HepG2 (cell line): ENCODE results near the gene DCTN2. TPM values are rescaled to one million over a fixed set of nuclear protein-coding genes. Genes with fewer than 3 reads are reported as not detected.

Experiments used
- ATAC-seq: fragments of 200-7000 bp; cut with Tn5 transposase; 3 replicates; pipeline ENCODE4 v1.9.1; 2020; ENCODE audit warnings: mild to moderate bottlenecking, moderate library complexity
- BruUV-seq: library from RNA; stranded (reverse); fragments of 400-500 nt; replicated peaks from 2 replicates; lab custom pipeline; 2021; lab: Mats Ljungman, UMichigan
- CTCF ChIA-PET: fragments of 300-600 bp; formaldehyde crosslinking; extraction: SDS; loops from one replicate; lab custom pipeline; 2021; ENCODE audit warnings: low total read pairs, inconsistent platforms, low intra/inter-chr PET ratio; lab: Yijun Ruan, JAX
- POLR2A ChIA-PET: fragments of 350-600 bp; sonication (Branson Sonifier 250); formaldehyde crosslinking; loops from one replicate; lab custom pipeline; 2020; ENCODE audit warnings: antibody characterized with exemption, inconsistent platforms; lab: Yijun Ruan, JAX
- DNase-seq: peaks from one replicate; pipeline ENCODE4 v3.0.0-alpha.2; 2015; ENCODE audit warnings: low spot score
- FAIRE-seq: peaks from 3 replicates; lab custom pipeline; 2011; peaks lifted over from hg19 to GRCh38; lab: Jason Lieb, UNC
- H2AFZ ChIP-seq: one replicate; pipeline ENCODE4 v1.6.1; 2011; ENCODE audit warnings: low read length, inconsistent platforms
- H3K27ac ChIP-seq: fragments of 300-600 bp; 3 replicates; pipeline ENCODE4 v1.8.0; 2011; ENCODE audit warnings: mixed run types, mild to moderate bottlenecking, mixed read lengths, low read length, inconsistent platforms; ENCODE audit not compliant: insufficient read depth; ENCODE audit errors: extremely low read length
- H3K27me3 ChIP-seq, 2 experiments: fragments of 200-600 bp in 1 of 2; 2 replicates in 1 of 2; 3 replicates in 1 of 2; pipeline versions ENCODE4 v1.6.0 to v1.8.0; 2011; ENCODE audit warnings: low read length in 2 of 2, mild to moderate bottlenecking in 2 of 2, moderate library complexity in 2 of 2, inconsistent platforms in 1 of 2; ENCODE audit not compliant: insufficient read depth in 2 of 2, control insufficient read depth in 1 of 2
- H3K36me3 ChIP-seq, 2 experiments: fragments of 200-600 bp in 1 of 2; replicated peaks in 1 of 2; 2 replicates in 1 of 2; 3 replicates in 1 of 2; pipeline versions ENCODE4 v1.5.1 to v1.8.0; 2011; ENCODE audit warnings: low read length in 2 of 2, inconsistent platforms in 1 of 2; ENCODE audit not compliant: insufficient read depth in 2 of 2, control insufficient read depth in 1 of 2
- H3K4me1 ChIP-seq: 2 replicates; pipeline ENCODE4 v1.5.1; 2012; ENCODE audit warnings: low read length, inconsistent platforms; ENCODE audit not compliant: insufficient read depth
- H3K4me2 ChIP-seq: 2 replicates; pipeline ENCODE4 v1.6.0; 2011; ENCODE audit warnings: low read depth, low read length, inconsistent platforms
- H3K4me3 ChIP-seq, 3 experiments: fragments of 200-600 bp in 1 of 3; sonication (generic), shearing (Covaris generic) in 1 of 3; replicated peaks in 1 of 3; 2 replicates each; pipeline ENCODE4 v1.5.1; 2011 to 2016; ENCODE audit warnings: low read length in 3 of 3, inconsistent platforms in 2 of 3, low read depth in 2 of 3, mild to moderate bottlenecking in 2 of 3, control low read depth in 1 of 3, mixed read lengths in 1 of 3; ENCODE audit not compliant: insufficient read depth in 1 of 3
- H3K79me2 ChIP-seq: one replicate; pipeline ENCODE4 v1.6.1; 2011; ENCODE audit warnings: low read length, inconsistent platforms; ENCODE audit not compliant: insufficient read depth
- H3K9ac ChIP-seq: 2 replicates; pipeline ENCODE4 v1.6.0; 2011; ENCODE audit warnings: mild to moderate bottlenecking, low read depth, low read length, inconsistent platforms; ENCODE audit not compliant: insufficient read depth
- H3K9me3 ChIP-seq: 2 replicates; pipeline ENCODE4 v1.5.1; 2012; ENCODE audit warnings: mild to moderate bottlenecking, low read length
- H4K20me1 ChIP-seq: 2 replicates; pipeline ENCODE4 v1.6.0; 2011; ENCODE audit warnings: inconsistent platforms, mild to moderate bottlenecking, low read length, moderate library complexity; ENCODE audit not compliant: insufficient read depth
- AHR ChIP-seq: IDR thresholded peaks from 2 replicates; pipeline ENCODE4 v1.6.1; 2018; ENCODE audit warnings: missing genetic modification reagents, missing compliant biosample characterization
- DZIP1 ChIP-seq: sonication (generic); formaldehyde crosslinking; IDR thresholded peaks from 2 replicates; pipeline ENCODE4 v1.5.0; 2020; ENCODE audit warnings: mild to moderate bottlenecking, missing genetic modification reagents
- ERF ChIP-seq: IDR thresholded peaks from 2 replicates; pipeline ENCODE4 v1.6.1; 2018; ENCODE audit warnings: missing biosample characterization, missing genetic modification reagents
- FOXA1 ChIP-seq, 2 experiments: fragments of 450-650 bp in 1 of 2; sonication (generic) in 1 of 2; formaldehyde crosslinking in 1 of 2; IDR thresholded peaks; 2 replicates each; pipeline versions ENCODE4 v1.4.0 to v1.6.1; 2016 to 2020; ENCODE audit warnings: missing genetic modification reagents in 1 of 2
- MBNL3 ChIP-seq: fragments of 250-450 bp; sonication (Bioruptor Pico); conservative IDR thresholded peaks from 2 replicates; pipeline ENCODE4 v1.8.0; 2022; ENCODE audit warnings: mild to moderate bottlenecking, inconsistent platforms
- NFE2L2 ChIP-seq: fragments of 150-350 bp; IDR thresholded peaks from 2 replicates; pipeline ENCODE4 v1.6.1; 2014; ENCODE audit warnings: low read length
- NFYB ChIP-seq: sonication (generic); formaldehyde crosslinking; IDR thresholded peaks from 2 replicates; pipeline ENCODE4 v1.4.0; 2020; ENCODE audit warnings: missing genetic modification reagents
- PRMT3 ChIP-seq: sonication (generic); formaldehyde crosslinking; IDR thresholded peaks from 2 replicates; pipeline ENCODE4 v1.8.1; 2022; ENCODE audit warnings: low read depth, mild to moderate bottlenecking, moderate library complexity, missing genetic modification reagents, borderline replicate concordance
- RBAK ChIP-seq: sonication (generic); formaldehyde crosslinking; IDR thresholded peaks from 2 replicates; pipeline ENCODE4 v1.5.1; 2020; ENCODE audit warnings: mild to moderate bottlenecking, missing genetic modification reagents
- SP1 ChIP-seq, 2 experiments: fragments of 450-650 bp in 1 of 2; sonication (generic) in 1 of 2; formaldehyde crosslinking in 1 of 2; IDR thresholded peaks; 2 replicates each; pipeline versions ENCODE4 v1.4.0 to v1.6.1; 2016 to 2020; ENCODE audit warnings: missing genetic modification reagents in 1 of 2
- TBL1XR1 ChIP-seq: fragments of 150-350 bp; IDR thresholded peaks from 2 replicates; pipeline ENCODE4 v1.6.1; 2014; ENCODE audit warnings: borderline replicate concordance, low read length; ENCODE audit not compliant: partially characterized antibody
- ZBTB10 ChIP-seq: sonication (generic); formaldehyde crosslinking; IDR thresholded peaks from 2 replicates; pipeline ENCODE4 v1.4.0; 2020; ENCODE audit warnings: missing genetic modification reagents, borderline replicate concordance
- ZNF138 ChIP-seq: sonication (generic); formaldehyde crosslinking; IDR thresholded peaks from 2 replicates; pipeline ENCODE4 v1.5.0; 2020; ENCODE audit warnings: mild to moderate bottlenecking, low read depth, missing genetic modification reagents
- ZNF747 ChIP-seq: sonication (generic); formaldehyde crosslinking; IDR thresholded peaks from 2 replicates; pipeline ENCODE4 v1.8.1; 2023; ENCODE audit warnings: missing genetic modification reagents, mild to moderate bottlenecking, borderline replicate concordance
- ZNF766 ChIP-seq: sonication (generic); formaldehyde crosslinking; IDR thresholded peaks from 2 replicates; pipeline ENCODE4 v1.5.0; 2020; ENCODE audit warnings: missing genetic modification reagents, borderline replicate concordance
- in situ Hi-C: cut with HindIII; loops from 2 replicates; pipeline ENCODE4 v1.10.0; 2017; ENCODE audit warnings: low pct_unique_long_range_greater_than_20kb; ENCODE audit not compliant: extremely low pct_ligation_motif_present
- intact Hi-C: fragments of 100-400 bp; cut with micrococcal nuclease; formaldehyde crosslinking; loops from one replicate; pipeline ENCODE4 v1.10.0; 2022; ENCODE audit not compliant: unreplicated experiment
- polyA plus RNA-seq, 8 experiments: library from polyadenylated mRNA; depleted of rRNA in 3 of 8; stranded (reverse) in 7 of 8; unstranded in 1 of 8; fragments of >200 nt; fragmentation: Illumina TruSeq in 4 of 8; extraction: Trizol in 4 of 8; gene quantifications; 2 replicates each; pipeline versions ENCODE4 v1.2.1 to v1.2.3, GENCODE V29; 2011 to 2016; ENCODE audit warnings: low read depth in 4 of 8, missing spikeins in 1 of 8, mixed read lengths in 1 of 8; ENCODE audit not compliant: insufficient read depth in 1 of 8
- total RNA-seq, 5 experiments: library from RNA; depleted of rRNA; stranded (reverse); fragments of >200 nt; fragmentation: Illumina TruSeq; extraction: Trizol; gene quantifications; 2 replicates each; pipeline ENCODE4 v1.2.3, GENCODE V29; 2016; ENCODE audit warnings: low read depth in 1 of 5

Gene DCTN2
- total and polyA plus RNA-seq, 2 of the 13 experiments (the other 11 are each of a cell fraction or from before 2014, with no cell fraction given): 72.0 to 77.4 TPM

GRCh38 chr12:57584690-57585089 is 37.7 kb upstream of the DCTN2 start:
- Histone ChIP-seq H4K20me1 (no peaks in the 10 kb centered on the region), H3K36me3 (peaks cover 3 to 25% of the 10 kb centered on the region in 2 experiments)
- intact Hi-C loops: loop anchor here (5.0 kb wide), 1 partner anchor 153 kb away; the partner anchor contains the start of gene AGAP2
- no TSS peak for BruUV-seq
- TF ChIP-seq MBNL3 (CRISPR knock-in tag): no peak
- TF ChIP-seq ZNF766 (CRISPR knock-in tag): no peak
- TF ChIP-seq ZBTB10 (CRISPR knock-in tag): no peak
- no peak for TF ChIP-seq NFYB (CRISPR knock-in tag)
- no peak for TF ChIP-seq DZIP1 (CRISPR knock-in tag)
- TF ChIP-seq FOXA1 (IDR thresholded peaks at IDR 0.05): no peak
- TF ChIP-seq FOXA1 (CRISPR knock-in tag; IDR thresholded peaks at IDR 0.05): no peak
- TF ChIP-seq PRMT3 (CRISPR knock-in tag): no peak
- no peak for TF ChIP-seq ZNF747
- no peak for TF ChIP-seq TBL1XR1
- no peak for TF ChIP-seq ZNF138 (CRISPR knock-in tag)
- TF ChIP-seq ERF (CRISPR knock-in tag): no peak
- TF ChIP-seq SP1 (IDR thresholded peaks at IDR 0.05): no peak
- no peak for TF ChIP-seq SP1 (CRISPR knock-in tag; IDR thresholded peaks at IDR 0.05)
- TF ChIP-seq RBAK (CRISPR knock-in tag): no peak
- no peak for TF ChIP-seq AHR (CRISPR knock-in tag)
- TF ChIP-seq NFE2L2: no peak
- TF ChIP-seq, all 625 proteins: peak for 0
- ChIA-PET CTCF (interaction anchor here (3.8 kb wide), 1 partner anchor 36 kb away, joined by 53 read pairs; no protein-coding TSS in a partner anchor), POLR2A (interaction anchor here (2.6 kb wide), 1 partner anchor 36 kb away, joined by 8 read pairs; no protein-coding TSS in a partner anchor)
- Histone ChIP-seq H3K79me2 (no peaks in the 10 kb centered on the region), H3K9ac (no peak overlapping the region), H3K4me3 (no peak overlapping the region), H2AFZ (no peak overlapping the region), H3K4me1 (peaks cover 29% of the 10 kb centered on the region), H3K27me3 (no peaks in the 10 kb centered on the region), H3K9me3 (no peaks in the 10 kb centered on the region), H3K4me2 (no peak overlapping the region), H3K27ac (no peak overlapping the region)
- FAIRE-seq (no peak), DNase-seq (no peak), ATAC-seq (no peak)
- in situ Hi-C loops: loop anchor here (5.0 kb wide), 1 partner anchor 38 kb away; no protein-coding TSS in a partner anchor
